SU-DHL-6 (cell line): ENCODE data around the gene BAHCC1.

ENCODE experiments used
- CTCF ChIP-seq: fragments of 200-600 bp; sonication (generic); IDR thresholded peaks from one replicate; pipeline ENCODE4 v1.5.1; 2017; ENCODE audit warnings: antibody characterized with exemption, mild to moderate bottlenecking, low read length, moderate library complexity; ENCODE audit not compliant: insufficient read depth, poor library complexity, severe bottlenecking
- EZH2phosphoT487 ChIP-seq: fragments of 200-600 bp; sonication (generic), shearing (Covaris generic); conservative IDR thresholded peaks from 2 replicates; pipeline ENCODE4 v1.6.1; 2018; ENCODE audit warnings: mild to moderate bottlenecking, antibody characterized with exemption, low read length, moderate library complexity, mixed read lengths

- TF ChIP-seq EZH2phosphoT487 (no peak), CTCF (no peak)
Observed at GRCh38 chr17:81463506-81463905, 68.2 kb downstream of the BAHCC1 start.
